ENCODE results near the gene SNX18.

SNX18 gene

GRCh38 chr5:54541823-54542783 lies 24.5 kb downstream of the SNX18 start:
- DNase-seq, result no peak

- DNase-seq, result no peak
These were observed 26.5 kb downstream of the SNX18 start for GRCh38 chr5:54544044-54544443.

GRCh38 chr5:54545796-54546195 lies 28.2 kb downstream of the SNX18 start:
- no peak for DNase-seq

- DNase-seq, result no peak
These were observed 30.2 kb downstream of the SNX18 start for GRCh38 chr5:54547711-54548250.

GRCh38 chr5:54548565-54548964 lies 31.0 kb downstream of the SNX18 start:
- no peak for DNase-seq

GRCh38 chr5:54551292-54551691 lies 33.7 kb downstream of the SNX18 start:
- DNase-seq, result no peak

GRCh38 chr5:54551926-54552325 lies 34.4 kb downstream of the SNX18 start:
- DNase-seq, result no peak

- DNase-seq, result no peak
These were observed 34.9 kb downstream of the SNX18 start for GRCh38 chr5:54552446-54552845.

GRCh38 chr5:54553659-54554207 lies 36.2 kb downstream of the SNX18 start:
- no peak for DNase-seq

- no peak for DNase-seq
These were observed 38.6 kb downstream of the SNX18 start for GRCh38 chr5:54556141-54556540.

GRCh38 chr5:54558362-54558761 lies 40.8 kb downstream of the SNX18 start:
- DNase-seq, result no peak

GRCh38 chr5:54561651-54562050 lies 44.1 kb downstream of the SNX18 start:
- DNase-seq, result no peak

GRCh38 chr5:54563083-54563761 lies 45.7 kb downstream of the SNX18 start:
- no peak for DNase-seq

GRCh38 chr5:54567996-54568395 lies 50.4 kb downstream of the SNX18 start:
- no peak for DNase-seq

- DNase-seq, result no peak
These were observed 53.4 kb downstream of the SNX18 start for GRCh38 chr5:54570916-54571315.

- no peak for DNase-seq
These were observed 53.9 kb downstream of the SNX18 start for GRCh38 chr5:54571462-54571861.

GRCh38 chr5:54573812-54574489 lies 56.4 kb downstream of the SNX18 start:
- no peak for DNase-seq

- DNase-seq, result no peak
These were observed 60.0 kb downstream of the SNX18 start for GRCh38 chr5:54577528-54577927.

- DNase-seq, result no peak
These were observed 60.5 kb downstream of the SNX18 start for GRCh38 chr5:54577937-54578653.

- no peak for DNase-seq
These were observed 62.2 kb downstream of the SNX18 start for GRCh38 chr5:54579591-54580295.

- no peak for DNase-seq
These were observed 63.6 kb downstream of the SNX18 start for GRCh38 chr5:54580997-54581811.
